CD4-positive, alpha-beta T cell (primary cell): ENCODE results near the gene UGDH. TPM values are rescaled to one million over a fixed set of nuclear protein-coding genes. Genes with fewer than 3 reads are reported as not detected.
A peak's percentile ranks its signal among the peaks of the same experiment; 100 is the strongest.

Experiments
- ATAC-seq: fragments of 200-7000 bp; cut with Tn5 transposase; one replicate; pipeline ENCODE4 v1.10.0; 2022; ENCODE audit warnings: mild to moderate bottlenecking; ENCODE audit not compliant: poor library complexity
- CTCF ChIA-PET: fragments of 350-600 bp; sonication (Branson Sonifier 250); formaldehyde crosslinking; loops from one replicate; lab custom pipeline; 2021; ENCODE audit warnings: antibody characterized with exemption, inconsistent platforms; lab: Charles Lee
- POLR2A ChIA-PET: fragments of 350-600 bp; sonication (Branson Sonifier 250); formaldehyde crosslinking; loops from one replicate; lab custom pipeline; 2021; ENCODE audit warnings: antibody characterized with exemption, inconsistent platforms; lab: Charles Lee
- DNase-seq, 14 experiments: peaks; one replicate each; pipeline ENCODE4 v3.0.0-alpha.2; 2013 to 2020; ENCODE audit warnings: mixed read lengths in 2 of 14
- H3K27ac ChIP-seq, 2 donors: one replicate each; pipeline versions ENCODE4 v1.5.1 to v1.7.0; 2013; ENCODE audit warnings: low read length in 2 of 2, low read depth in 1 of 2, mild to moderate bottlenecking in 1 of 2
- H3K27me3 ChIP-seq, 2 experiments: 1 replicate in 1 of 2; 2 replicates in 1 of 2; pipeline versions ENCODE4 v1.6.1 to v1.7.0; 2013; ENCODE audit warnings: low read length in 2 of 2, control low read depth in 1 of 2, mild to moderate bottlenecking in 1 of 2, moderate library complexity in 1 of 2; ENCODE audit not compliant: insufficient read depth in 2 of 2, control insufficient read depth in 1 of 2
- H3K36me3 ChIP-seq: one replicate; pipeline ENCODE4 v1.6.1; 2013; ENCODE audit warnings: low read length, control low read depth; ENCODE audit not compliant: insufficient read depth
- H3K4me1 ChIP-seq: one replicate; pipeline ENCODE4 v1.6.1; 2013; ENCODE audit warnings: low read length, control low read depth; ENCODE audit not compliant: insufficient read depth
- H3K4me3 ChIP-seq: one replicate; pipeline ENCODE4 v1.5.1; 2013; ENCODE audit warnings: mild to moderate bottlenecking, low read length, moderate library complexity
- H3K9me3 ChIP-seq, 2 experiments: 1 replicate in 1 of 2; 2 replicates in 1 of 2; pipeline versions ENCODE4 v1.6.1 to v1.7.0; 2013; ENCODE audit warnings: low read length in 2 of 2, mild to moderate bottlenecking in 2 of 2, control low read depth in 1 of 2, moderate library complexity in 1 of 2; ENCODE audit not compliant: control insufficient read depth in 1 of 2, insufficient read depth in 1 of 2
- H3K27ac Mint-ChIP-seq: one replicate; pipeline ENCODE4 v1.8.0; 2020; ENCODE audit warnings: mixed read lengths
- H3K27me3 Mint-ChIP-seq: one replicate; pipeline ENCODE4 v1.8.0; 2021; ENCODE audit warnings: mixed read lengths
- H3K36me3 Mint-ChIP-seq: one replicate; pipeline ENCODE4 v1.8.0; 2021; ENCODE audit warnings: low read depth, mixed read lengths
- H3K4me1 Mint-ChIP-seq: one replicate; pipeline ENCODE4 v1.8.0; 2021; ENCODE audit warnings: low read depth, mixed read lengths
- H3K4me3 Mint-ChIP-seq: one replicate; pipeline ENCODE4 v1.8.0; 2020; ENCODE audit warnings: mild to moderate bottlenecking, mixed read lengths
- H3K9me3 Mint-ChIP-seq: one replicate; pipeline ENCODE4 v1.8.0; 2020; ENCODE audit warnings: mixed read lengths
- intact Hi-C, 2 experiments: fragments of 100-400 bp; cut with DNase I in 1 of 2; cut with micrococcal nuclease in 1 of 2; formaldehyde crosslinking; loops; one replicate each; pipeline versions ENCODE4 v1.15.1 to v1.9.0; 2023 to 2025; cut with DNase I, micrococcal nuclease
- total RNA-seq, 174 experiments: library from RNA in 2 of 174; stranded (reverse) in 2 of 174; gene quantifications; one replicate each; pipeline ENCODE4 v1.2.3 and lab custom pipeline; 2021 to 2026
- TF ChIP-seq, protein P1 (sequence below): fragments of 200-600 bp; IDR thresholded peaks from one replicate; pipeline ENCODE4 v1.8.0; 2022; ENCODE audit warnings: antibody characterized with exemption, mild to moderate bottlenecking

UGDH gene
- total RNA-seq, 2 experiments from 2014 or later = 3.5 to 3.7 TPM

DNA sequence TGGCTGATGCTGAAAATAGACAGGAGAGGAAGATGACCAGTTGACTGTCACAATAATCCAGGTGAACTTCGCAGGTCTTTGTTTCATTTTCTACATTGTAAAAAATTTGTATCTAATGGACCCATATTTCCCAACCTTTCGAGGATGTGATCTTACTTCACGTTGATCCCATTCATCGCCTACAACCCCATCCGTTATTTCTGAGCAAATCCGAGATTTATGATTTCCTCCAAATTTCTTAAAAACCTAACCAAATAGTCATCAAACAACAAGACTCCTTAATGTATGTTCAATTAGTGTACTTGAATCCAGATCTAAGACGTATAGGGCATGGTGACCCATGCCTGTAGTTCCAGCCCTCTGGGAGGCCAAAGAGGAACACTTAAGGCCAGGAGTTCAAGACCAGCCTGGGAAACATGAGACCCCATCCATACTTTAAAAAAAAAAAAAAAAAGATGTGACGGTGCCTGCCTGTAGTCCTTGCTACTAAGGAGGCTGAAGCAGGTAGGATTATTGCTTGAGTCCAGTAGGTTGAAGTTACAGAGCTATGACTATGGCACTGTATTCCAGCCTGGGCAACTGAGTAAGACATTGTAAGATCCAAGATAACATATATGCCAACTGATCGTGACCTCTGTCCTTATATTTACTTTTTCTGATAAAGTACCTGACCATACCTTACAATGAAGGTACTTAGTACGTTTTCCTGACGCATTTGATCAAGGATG lies 74.2 kb downstream of the UGDH start:
- H3K9me3 Mint-ChIP-seq = no peaks in the 10 kb centered on the region
- peaks cover 82% of the 10 kb centered on the region for H3K36me3 Mint-ChIP-seq
- H3K4me3 Mint-ChIP-seq = no peak overlapping the region
- ChIA-PET POLR2A (interaction anchor here (0.9 kb wide), 1 partner anchor 86 kb away, joined by 3 read pairs; the partner anchor contains the start of gene RFC1), CTCF (no interaction called here)
- H3K27me3 ChIP-seq = no peaks in the 10 kb centered on the region
- DNase-seq (no peak), ATAC-seq (no peak)
- H3K9me3 ChIP-seq = no peaks in the 10 kb centered on the region
- H3K27me3 Mint-ChIP-seq = no peaks in the 10 kb centered on the region
- TF ChIP-seq, protein P1, sequence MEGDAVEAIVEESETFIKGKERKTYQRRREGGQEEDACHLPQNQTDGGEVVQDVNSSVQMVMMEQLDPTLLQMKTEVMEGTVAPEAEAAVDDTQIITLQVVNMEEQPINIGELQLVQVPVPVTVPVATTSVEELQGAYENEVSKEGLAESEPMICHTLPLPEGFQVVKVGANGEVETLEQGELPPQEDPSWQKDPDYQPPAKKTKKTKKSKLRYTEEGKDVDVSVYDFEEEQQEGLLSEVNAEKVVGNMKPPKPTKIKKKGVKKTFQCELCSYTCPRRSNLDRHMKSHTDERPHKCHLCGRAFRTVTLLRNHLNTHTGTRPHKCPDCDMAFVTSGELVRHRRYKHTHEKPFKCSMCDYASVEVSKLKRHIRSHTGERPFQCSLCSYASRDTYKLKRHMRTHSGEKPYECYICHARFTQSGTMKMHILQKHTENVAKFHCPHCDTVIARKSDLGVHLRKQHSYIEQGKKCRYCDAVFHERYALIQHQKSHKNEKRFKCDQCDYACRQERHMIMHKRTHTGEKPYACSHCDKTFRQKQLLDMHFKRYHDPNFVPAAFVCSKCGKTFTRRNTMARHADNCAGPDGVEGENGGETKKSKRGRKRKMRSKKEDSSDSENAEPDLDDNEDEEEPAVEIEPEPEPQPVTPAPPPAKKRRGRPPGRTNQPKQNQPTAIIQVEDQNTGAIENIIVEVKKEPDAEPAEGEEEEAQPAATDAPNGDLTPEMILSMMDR = no peak
- H3K36me3 ChIP-seq = peaks cover 72% of the 10 kb centered on the region
- peaks cover 11% of the 10 kb centered on the region for H3K4me1 ChIP-seq
- no peak overlapping the region for H3K27ac ChIP-seq
- peaks cover 35% of the 10 kb centered on the region for H3K4me1 Mint-ChIP-seq
- H3K4me3 ChIP-seq = no peak overlapping the region
- intact Hi-C loops = loop anchor here in 1 of 2 experiments (5.0 to 10.0 kb wide), 3 partner anchors 101 to 1768 kb away; partner anchors contain the start of gene RELL1
- peak overlapping the region; percentile 10 for H3K27ac Mint-ChIP-seq

DNA sequence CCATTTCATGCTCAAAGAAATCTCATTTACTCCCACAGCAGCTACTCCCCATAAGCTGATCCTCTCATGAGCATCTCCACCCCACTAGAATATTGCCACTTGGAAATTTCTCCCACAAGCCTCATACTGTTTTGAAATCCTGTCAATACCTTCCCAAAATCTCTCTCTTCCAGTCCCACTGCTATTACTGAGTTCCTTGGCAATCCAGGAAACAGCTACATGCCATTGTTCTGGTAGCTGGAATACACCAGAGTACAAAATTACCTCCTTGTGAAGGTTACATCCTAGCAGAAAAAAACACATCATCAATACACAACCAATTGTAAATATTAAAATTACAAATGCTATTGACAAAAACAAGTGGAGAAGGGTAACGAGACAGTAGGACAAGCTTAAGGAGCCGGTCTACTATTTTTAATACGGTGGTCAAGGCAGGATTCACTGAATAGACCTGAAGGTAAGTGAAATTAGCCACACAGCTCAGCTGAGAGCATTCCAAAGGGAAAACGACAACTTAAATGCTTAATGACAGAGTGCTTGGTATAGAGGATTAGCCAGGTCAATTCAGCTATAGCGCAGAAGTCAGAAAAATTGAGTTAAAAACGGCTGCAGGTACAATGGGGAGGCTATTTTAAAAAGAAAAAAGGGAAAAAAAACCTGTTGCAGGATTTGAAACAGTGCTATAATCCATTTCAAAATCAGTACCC lies 74.9 kb downstream of the UGDH start:
- Mint-ChIP-seq H3K9me3 (no peaks in the 10 kb centered on the region), H3K27me3 (no peaks in the 10 kb centered on the region), H3K27ac (peak overlapping the region; percentile 22), H3K4me1 (peaks cover 32% of the 10 kb centered on the region), H3K4me3 (no peak overlapping the region), H3K36me3 (peaks cover 75% of the 10 kb centered on the region)
- intact Hi-C loops = loop anchor here in 1 of 2 experiments (5.0 to 10.0 kb wide), 3 partner anchors 100 to 1768 kb away; partner anchors contain the start of gene RELL1
- no peak for ATAC-seq
- H3K9me3 ChIP-seq = no peaks in the 10 kb centered on the region
- CTCF ChIA-PET = no interaction called here
- no peak overlapping the region for H3K27ac ChIP-seq
- H3K27me3 ChIP-seq = no peaks in the 10 kb centered on the region
- peaks cover 9% of the 10 kb centered on the region for H3K4me1 ChIP-seq
- POLR2A ChIA-PET = interaction anchor here (0.9 kb wide), 1 partner anchor 86 kb away, joined by 3 read pairs; the partner anchor contains the start of gene RFC1
- peaks cover 65% of the 10 kb centered on the region for H3K36me3 ChIP-seq
- no peak for DNase-seq
- no peak overlapping the region for H3K4me3 ChIP-seq
- TF ChIP-seq, protein P1 = no peak

DNA sequence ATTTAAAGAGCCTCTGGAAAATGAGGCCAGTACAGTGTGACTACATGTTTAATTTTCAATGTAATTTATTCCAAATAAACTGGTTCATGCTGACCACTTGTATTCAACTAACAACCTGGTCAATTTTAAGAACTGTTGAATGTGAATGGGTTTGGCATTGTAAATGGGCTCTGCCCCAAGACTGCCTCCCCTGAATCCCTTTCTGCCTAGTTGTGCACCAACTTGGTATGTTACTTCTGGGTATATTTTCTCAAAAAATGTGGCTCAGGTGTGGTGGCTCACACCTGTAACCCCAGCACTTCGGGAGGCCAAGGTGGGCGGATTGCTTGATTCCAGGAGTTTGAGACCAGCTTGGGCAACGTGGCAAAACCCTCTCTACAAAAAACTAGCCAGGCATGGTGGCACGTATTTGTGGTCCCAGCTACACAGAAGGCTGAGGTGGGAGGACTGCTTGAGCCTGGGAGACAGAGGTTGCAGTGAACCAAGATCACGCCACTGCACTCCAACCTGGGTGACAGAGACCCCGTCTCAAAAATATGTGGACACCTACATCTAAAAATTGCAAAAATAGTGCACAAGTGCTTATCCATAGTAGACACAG lies 75.7 kb downstream of the UGDH start:
- TF ChIP-seq, protein P1 = no peak
- H3K27ac ChIP-seq = no peak overlapping the region
- DNase-seq (no peak), ATAC-seq (no peak)
- no peak overlapping the region for H3K4me3 ChIP-seq
- H3K27me3 ChIP-seq = no peaks in the 10 kb centered on the region
- H3K36me3 Mint-ChIP-seq = peaks cover 67% of the 10 kb centered on the region
- H3K9me3 Mint-ChIP-seq = no peaks in the 10 kb centered on the region
- intact Hi-C loops = loop anchor here in 1 of 2 experiments (5.0 to 10.0 kb wide), 3 partner anchors 99 to 1767 kb away; partner anchors contain the start of gene RELL1
- no peak overlapping the region for H3K4me3 Mint-ChIP-seq
- POLR2A ChIA-PET = interaction anchor here (0.5 to 0.9 kb wide), 3 partner anchors 21 to 393 kb away, joined by 3 read pairs; no protein-coding TSS in a partner anchor
- no peaks in the 10 kb centered on the region for H3K27me3 Mint-ChIP-seq
- CTCF ChIA-PET = no interaction called here
- H3K36me3 ChIP-seq = peaks cover 57% of the 10 kb centered on the region
- peaks cover 29% of the 10 kb centered on the region for H3K4me1 Mint-ChIP-seq
- peaks cover 0 to under 1% of the 10 kb centered on the region in 2 experiments for H3K9me3 ChIP-seq
- peaks cover 10% of the 10 kb centered on the region for H3K4me1 ChIP-seq
- H3K27ac Mint-ChIP-seq = peak overlapping the region; percentile 22
